GM03348 (cell line): ENCODE results near the gene CSTA.

Source experiments
- DNase-seq: peaks from one replicate; pipeline ENCODE4 v3.0.0; 2012; ENCODE audit warnings: low spot score

CSTA gene

GRCh38 chr3:122382888-122383666 lies 58.0 kb downstream of the CSTA start, which contains the start of gene MIX23:
Gene MIX23 (minus strand): TSS chr3:122383231. CDS start chr3:122383224, 7 bp downstream.
- peak; percentile 90 for DNase-seq

DNA sequence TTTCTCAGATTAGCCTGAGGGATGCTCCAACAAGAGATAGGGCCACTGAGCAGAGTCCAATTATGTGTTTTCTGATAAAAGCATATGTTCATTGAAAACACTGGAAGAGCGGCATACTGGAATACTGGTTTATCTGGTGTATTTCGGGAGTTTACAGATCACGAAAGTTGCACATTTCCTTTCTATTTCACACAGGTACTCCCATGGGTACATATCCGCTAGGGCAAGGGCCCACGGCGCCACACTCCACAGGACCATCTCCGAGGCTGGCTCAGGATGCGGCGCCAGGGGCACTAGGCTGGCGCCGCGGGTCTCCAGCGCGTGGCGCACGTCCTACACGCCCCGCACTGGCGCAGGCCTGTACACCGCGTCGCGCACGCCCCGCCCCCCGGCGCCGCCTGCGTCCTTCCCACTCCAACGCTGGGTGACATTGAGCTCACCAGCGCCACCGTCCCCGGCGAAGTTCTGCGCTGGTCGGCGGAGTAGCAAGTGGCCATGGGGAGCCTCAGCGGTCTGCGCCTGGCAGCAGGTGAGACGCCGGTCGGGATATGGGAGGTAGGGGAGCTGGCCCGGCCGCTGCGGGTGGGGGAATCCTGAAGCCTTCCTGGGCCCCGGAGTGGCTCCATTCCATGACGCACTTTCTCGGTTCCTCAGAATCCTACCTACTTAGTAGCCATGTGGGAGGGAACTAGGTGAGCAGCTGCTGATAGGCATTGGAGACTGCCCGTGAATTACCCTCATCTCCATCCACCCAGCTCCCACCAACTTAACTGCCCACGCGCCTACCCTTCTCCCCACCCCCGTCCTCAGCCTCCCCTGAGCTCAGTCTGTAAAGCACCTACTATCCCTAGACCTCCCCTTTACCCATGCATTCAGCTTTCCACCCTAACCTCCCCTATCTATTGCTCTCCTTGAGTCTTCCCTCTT lies 59.0 kb downstream of the CSTA start, which contains the start of gene FAM162A:
FAM162A (plus strand) TSS at position 412 of the 927 bp plus-strand sequence; CDS start at position 496, 84 bp downstream.
- peak; percentile 95 for DNase-seq

- no peak for DNase-seq
Measured at GRCh38 chr3:122387709-122388108, 62.7 kb downstream of the CSTA start.

- no peak for DNase-seq
Measured at GRCh38 chr3:122389197-122389596, 64.1 kb downstream of the CSTA start.

GRCh38 chr3:122389892-122390291 lies 64.8 kb downstream of the CSTA start:
- no peak for DNase-seq

- DNase-seq = no peak
Measured at GRCh38 chr3:122390665-122391064, 65.6 kb downstream of the CSTA start.
